Rectal smooth muscle tissue (tissue), 1 donor: Measurements from ENCODE around the gene CFAP100.
A peak's percentile ranks its signal among the peaks of the same experiment; 100 is the strongest.

Source experiments
- H3K27ac ChIP-seq: one replicate; pipeline ENCODE4 v1.7.0; 2013; ENCODE audit warnings: low read depth, low read length, inconsistent platforms
- H3K27me3 ChIP-seq: one replicate; pipeline ENCODE4 v1.7.0; 2013; ENCODE audit warnings: low read length; ENCODE audit not compliant: control insufficient read depth, insufficient read depth
- H3K36me3 ChIP-seq: one replicate; pipeline ENCODE4 v1.7.0; 2013; ENCODE audit warnings: low read length; ENCODE audit not compliant: control insufficient read depth, insufficient read depth
- H3K4me1 ChIP-seq: one replicate; pipeline ENCODE4 v1.7.0; 2013; ENCODE audit warnings: low read length; ENCODE audit not compliant: control insufficient read depth, insufficient read depth
- H3K4me3 ChIP-seq: one replicate; pipeline ENCODE4 v1.7.0; 2013; ENCODE audit warnings: low read length
- H3K9ac ChIP-seq: one replicate; pipeline ENCODE4 v1.7.0; 2013; ENCODE audit warnings: low read length

The CFAP100 gene

GRCh38 chr3:126372413-126373145 lies 22.1 kb upstream of the CFAP100 start:
- H3K9ac ChIP-seq = no peak overlapping the region
- H3K27ac ChIP-seq = no peak overlapping the region
- no peaks in the 10 kb centered on the region for H3K36me3 ChIP-seq
- H3K4me3 ChIP-seq = no peak overlapping the region
- no peaks in the 10 kb centered on the region for H3K4me1 ChIP-seq
- H3K27me3 ChIP-seq = no peaks in the 10 kb centered on the region

GRCh38 chr3:126373146-126373613 lies 21.5 kb upstream of the CFAP100 start:
- no peaks in the 10 kb centered on the region for H3K27me3 ChIP-seq
- no peak overlapping the region for H3K9ac ChIP-seq
- no peak overlapping the region for H3K4me3 ChIP-seq
- no peak overlapping the region for H3K27ac ChIP-seq
- H3K36me3 ChIP-seq = no peaks in the 10 kb centered on the region
- H3K4me1 ChIP-seq = no peaks in the 10 kb centered on the region

GRCh38 chr3:126373682-126374601 lies 20.8 kb upstream of the CFAP100 start:
- Histone ChIP-seq H3K4me1 (no peaks in the 10 kb centered on the region), H3K27ac (no peak overlapping the region), H3K4me3 (no peak overlapping the region), H3K27me3 (no peaks in the 10 kb centered on the region), H3K9ac (no peak overlapping the region), H3K36me3 (no peaks in the 10 kb centered on the region)

- H3K9ac ChIP-seq = no peak overlapping the region
- no peaks in the 10 kb centered on the region for H3K4me1 ChIP-seq
- H3K27ac ChIP-seq = no peak overlapping the region
- no peaks in the 10 kb centered on the region for H3K36me3 ChIP-seq
- no peaks in the 10 kb centered on the region for H3K27me3 ChIP-seq
- no peak overlapping the region for H3K4me3 ChIP-seq
Measured at GRCh38 chr3:126375835-126376331, 18.8 kb upstream of the CFAP100 start.

- H3K4me3 ChIP-seq = no peak overlapping the region
- H3K36me3 ChIP-seq = no peaks in the 10 kb centered on the region
- H3K4me1 ChIP-seq = no peaks in the 10 kb centered on the region
- H3K9ac ChIP-seq = no peak overlapping the region
- H3K27ac ChIP-seq = no peak overlapping the region
- no peaks in the 10 kb centered on the region for H3K27me3 ChIP-seq
Measured at GRCh38 chr3:126376444-126376843, 18.3 kb upstream of the CFAP100 start.

GRCh38 chr3:126377211-126377610 lies 17.5 kb upstream of the CFAP100 start:
- Histone ChIP-seq H3K27ac (no peak overlapping the region), H3K9ac (no peak overlapping the region), H3K4me1 (no peaks in the 10 kb centered on the region), H3K27me3 (no peaks in the 10 kb centered on the region), H3K36me3 (no peaks in the 10 kb centered on the region), H3K4me3 (no peak overlapping the region)

GRCh38 chr3:126378341-126378751 lies 16.4 kb upstream of the CFAP100 start:
- no peaks in the 10 kb centered on the region for H3K4me1 ChIP-seq
- no peak overlapping the region for H3K4me3 ChIP-seq
- H3K36me3 ChIP-seq = no peaks in the 10 kb centered on the region

GRCh38 chr3:126380011-126380768 lies 14.5 kb upstream of the CFAP100 start:
- Histone ChIP-seq H3K4me1 (no peaks in the 10 kb centered on the region), H3K27ac (no peak overlapping the region), H3K36me3 (no peaks in the 10 kb centered on the region), H3K9ac (no peak overlapping the region), H3K27me3 (no peaks in the 10 kb centered on the region), H3K4me3 (no peak overlapping the region)

More at GRCh38 chr3:126378341-126378751, 16.4 kb upstream of the CFAP100 start:
- Histone ChIP-seq H3K27me3 (no peaks in the 10 kb centered on the region), H3K27ac (no peak overlapping the region), H3K9ac (no peak overlapping the region)

GRCh38 chr3:126381966-126382365 lies 12.7 kb upstream of the CFAP100 start:
- no peak overlapping the region for H3K27ac ChIP-seq

GRCh38 chr3:126389112-126389793 lies 5.5 kb upstream of the CFAP100 start:
- H3K27me3 ChIP-seq = no peaks in the 10 kb centered on the region
- peak overlapping the region; percentile 58 for H3K27ac ChIP-seq

More at GRCh38 chr3:126381966-126382365, 12.7 kb upstream of the CFAP100 start:
- Histone ChIP-seq H3K4me3 (no peak overlapping the region), H3K36me3 (no peaks in the 10 kb centered on the region), H3K27me3 (no peaks in the 10 kb centered on the region), H3K9ac (no peak overlapping the region), H3K4me1 (no peaks in the 10 kb centered on the region)

GRCh38 chr3:126389794-126390146 lies 4.9 kb upstream of the CFAP100 start:
- H3K4me3 ChIP-seq = peak overlapping the region; percentile 42
- H3K4me1 ChIP-seq = no peaks in the 10 kb centered on the region
- H3K9ac ChIP-seq = no peak overlapping the region
- H3K27ac ChIP-seq = no peak overlapping the region
- no peaks in the 10 kb centered on the region for H3K27me3 ChIP-seq
- no peaks in the 10 kb centered on the region for H3K36me3 ChIP-seq

More at GRCh38 chr3:126389112-126389793, 5.5 kb upstream of the CFAP100 start:
- no peak overlapping the region for H3K9ac ChIP-seq
- H3K36me3 ChIP-seq = no peaks in the 10 kb centered on the region
- peak overlapping the region; percentile 48 for H3K4me3 ChIP-seq
- H3K4me1 ChIP-seq = no peaks in the 10 kb centered on the region
